ENCODE data around the gene PITPNB. TPM values are rescaled to one million over a fixed set of nuclear protein-coding genes. Genes with fewer than 3 reads are reported as not detected.

Gene PITPNB
- total and polyA plus RNA-seq, 2 of the 13 experiments (the other 11 are each of a cell fraction or from before 2014, with no cell fraction given): 17.0 to 30.1 TPM

DNA sequence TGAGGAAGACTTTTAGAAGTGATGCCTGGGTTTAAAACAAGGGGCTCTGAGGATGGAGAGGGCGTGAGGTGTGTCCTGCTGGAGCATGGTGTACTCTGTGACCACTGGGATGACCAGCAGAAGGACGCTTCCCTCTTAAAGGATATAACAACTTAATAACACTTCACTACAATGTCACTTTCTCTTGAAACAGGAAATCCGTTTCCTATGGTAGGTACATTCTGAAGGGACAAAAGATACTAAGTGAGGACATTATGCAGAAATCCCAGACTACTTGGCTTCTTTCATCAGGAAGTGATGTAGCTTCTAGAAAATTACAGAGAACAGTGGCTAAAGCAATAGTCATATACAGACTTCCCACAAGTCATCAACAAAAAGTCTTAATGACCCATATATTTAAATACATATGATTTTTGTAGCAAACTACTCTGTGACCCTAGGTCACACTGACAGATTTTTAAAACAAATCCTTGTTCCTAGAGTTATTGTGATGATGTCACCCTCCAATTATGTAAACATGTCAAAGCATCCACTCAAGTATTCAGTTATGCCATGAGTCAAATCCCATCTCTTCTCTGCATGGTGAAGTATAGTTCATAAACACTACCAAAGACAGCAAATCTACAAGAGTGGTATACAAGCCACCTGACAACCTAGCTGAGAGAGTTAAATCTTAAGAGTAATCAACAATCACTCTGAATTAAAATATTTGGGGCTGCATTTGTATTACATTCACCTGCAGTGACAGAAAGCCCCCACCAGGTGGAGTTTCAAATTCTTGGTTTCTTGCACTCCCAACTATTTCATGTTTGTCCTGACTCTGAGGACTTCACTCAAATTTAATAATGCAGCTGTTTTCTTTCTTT lies 32.8 kb downstream of the PITPNB start:
- ChIA-PET CTCF (ENCODE audit: low intra/inter-chr PET ratio, low total read pairs) (interaction anchor here (1.4 to 2.6 kb wide), 2 partner anchors 51 to 122 kb away, joined by 7 to 27 read pairs; no protein-coding TSS in a partner anchor), POLR2A (interaction anchor here (1.3 kb wide), 1 partner anchor 13 kb away, joined by 3 read pairs; no protein-coding TSS in a partner anchor)
- ATAC-seq: peak; percentile 41; the same call in 1 of the 3 replicates
- H3K4me3 ChIP-seq (replicated peaks in 1 of 3; ENCODE audit: insufficient read depth in 1 of 3, low read depth in 2 of 3, low read length in 3 of 3): no peak overlapping the region
- no peaks in the 10 kb centered on the region for H3K27me3 ChIP-seq (ENCODE audit: control insufficient read depth in 1 of 2, insufficient read depth in 2 of 2, low read length in 2 of 2)
- DNase-seq (ENCODE audit: low spot score): peak; percentile 35
- H2AFZ ChIP-seq (ENCODE audit: low read length): no peak overlapping the region
- H3K9ac ChIP-seq (ENCODE audit: insufficient read depth, low read depth, low read length): no peak overlapping the region
- H3K36me3 ChIP-seq (replicated peaks in 1 of 2; ENCODE audit: control insufficient read depth in 1 of 2, insufficient read depth in 2 of 2, low read length in 2 of 2): peaks cover 14 to 40% of the 10 kb centered on the region in 2 experiments
- peaks cover 32% of the 10 kb centered on the region for H3K4me1 ChIP-seq (ENCODE audit: insufficient read depth, low read length)
- H3K9me3 ChIP-seq (ENCODE audit: low read length): no peaks in the 10 kb centered on the region
- in situ Hi-C loops (cut with HindIII; ENCODE audit: extremely low pct_ligation_motif_present, low pct_unique_long_range_greater_than_20kb) (loop anchor here (5.0 kb wide), 1 partner anchor 121 kb away; no protein-coding TSS in a partner anchor), intact Hi-C loops (cut with micrococcal nuclease; ENCODE audit: unreplicated experiment) (loop anchor here (1.0 kb wide), 2 partner anchors 32 to 123 kb away; no protein-coding TSS in a partner anchor)
- peak; percentile 55 for FAIRE-seq
- no peak overlapping the region for H3K4me2 ChIP-seq (ENCODE audit: low read depth, low read length)
- peaks cover 7% of the 10 kb centered on the region for H4K20me1 ChIP-seq (ENCODE audit: insufficient read depth, low read length)
- H3K27ac ChIP-seq (ENCODE audit: extremely low read length, insufficient read depth, low read length): no peak overlapping the region
- H3K79me2 ChIP-seq (ENCODE audit: insufficient read depth, low read length): peaks cover 2% of the 10 kb centered on the region
- BruUV-seq (replicated peaks): no TSS peak
- 94% methylated on average over 3 of the region's 3 CpGs for WGBS (ENCODE audit: low lambda C conversion rate)
- TF ChIP-seq HES4 (CRISPR knock-in tag; IDR thresholded peaks at IDR 0.05; ENCODE audit: borderline replicate concordance) (no peak), ASH2L (IDR thresholded peaks at IDR 0.05; ENCODE audit: insufficient read length, low read depth, low read length) (no peak), STAG1 (CRISPR knock-in tag; IDR thresholded peaks at IDR 0.05) (peak; percentile 27; the same call in 1 of the 2 replicates), CAMTA2 (CRISPR knock-in tag; IDR thresholded peaks at IDR 0.05; ENCODE audit: borderline replicate concordance) (no peak), CCAR2 (optimal IDR thresholded peaks at IDR 0.05; ENCODE audit: low read depth, low read length) (no peak), ZBTB21 (CRISPR knock-in tag; IDR thresholded peaks at IDR 0.05) (no peak), KLF16 (CRISPR knock-in tag; IDR thresholded peaks at IDR 0.05) (0 out of 4 replicates have a peak, but pooled peaks of 1 of the 2 experiments have one; percentile 41), FOSL2 (CRISPR knock-in tag; IDR thresholded peaks at IDR 0.05) (0 out of 2 replicates have a peak, but pooled peaks have one; percentile 15), ZBTB7B (CRISPR knock-in tag; IDR thresholded peaks at IDR 0.05) (no peak), ATF7 (IDR thresholded peaks at IDR 0.05) (peak; percentile 77), ATF7 (CRISPR knock-in tag; IDR thresholded peaks at IDR 0.05) (no peak), ATF3 (CRISPR knock-in tag; IDR thresholded peaks at IDR 0.05) (0 out of 2 replicates have a peak, but pooled peaks have one; percentile 18), EHMT2 (IDR thresholded peaks at IDR 0.05; ENCODE audit: borderline replicate concordance, low read depth, low read length) (no peak), BCL6 (CRISPR knock-in tag; IDR thresholded peaks at IDR 0.05) (0 out of 2 replicates have a peak, but pooled peaks have one; percentile 27)
- TF ChIP-seq, protein P1, sequence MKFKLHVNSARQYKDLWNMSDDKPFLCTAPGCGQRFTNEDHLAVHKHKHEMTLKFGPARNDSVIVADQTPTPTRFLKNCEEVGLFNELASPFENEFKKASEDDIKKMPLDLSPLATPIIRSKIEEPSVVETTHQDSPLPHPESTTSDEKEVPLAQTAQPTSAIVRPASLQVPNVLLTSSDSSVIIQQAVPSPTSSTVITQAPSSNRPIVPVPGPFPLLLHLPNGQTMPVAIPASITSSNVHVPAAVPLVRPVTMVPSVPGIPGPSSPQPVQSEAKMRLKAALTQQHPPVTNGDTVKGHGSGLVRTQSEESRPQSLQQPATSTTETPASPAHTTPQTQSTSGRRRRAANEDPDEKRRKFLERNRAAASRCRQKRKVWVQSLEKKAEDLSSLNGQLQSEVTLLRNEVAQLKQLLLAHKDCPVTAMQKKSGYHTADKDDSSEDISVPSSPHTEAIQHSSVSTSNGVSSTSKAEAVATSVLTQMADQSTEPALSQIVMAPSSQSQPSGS (CRISPR knock-in tag; IDR thresholded peaks at IDR 0.05): peak; percentile 40; the same call in 1 of the 2 replicates
- TF ChIP-seq, protein P2, sequence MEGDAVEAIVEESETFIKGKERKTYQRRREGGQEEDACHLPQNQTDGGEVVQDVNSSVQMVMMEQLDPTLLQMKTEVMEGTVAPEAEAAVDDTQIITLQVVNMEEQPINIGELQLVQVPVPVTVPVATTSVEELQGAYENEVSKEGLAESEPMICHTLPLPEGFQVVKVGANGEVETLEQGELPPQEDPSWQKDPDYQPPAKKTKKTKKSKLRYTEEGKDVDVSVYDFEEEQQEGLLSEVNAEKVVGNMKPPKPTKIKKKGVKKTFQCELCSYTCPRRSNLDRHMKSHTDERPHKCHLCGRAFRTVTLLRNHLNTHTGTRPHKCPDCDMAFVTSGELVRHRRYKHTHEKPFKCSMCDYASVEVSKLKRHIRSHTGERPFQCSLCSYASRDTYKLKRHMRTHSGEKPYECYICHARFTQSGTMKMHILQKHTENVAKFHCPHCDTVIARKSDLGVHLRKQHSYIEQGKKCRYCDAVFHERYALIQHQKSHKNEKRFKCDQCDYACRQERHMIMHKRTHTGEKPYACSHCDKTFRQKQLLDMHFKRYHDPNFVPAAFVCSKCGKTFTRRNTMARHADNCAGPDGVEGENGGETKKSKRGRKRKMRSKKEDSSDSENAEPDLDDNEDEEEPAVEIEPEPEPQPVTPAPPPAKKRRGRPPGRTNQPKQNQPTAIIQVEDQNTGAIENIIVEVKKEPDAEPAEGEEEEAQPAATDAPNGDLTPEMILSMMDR (CRISPR knock-in tag; IDR thresholded peaks at IDR 0.05): peak; percentile 54
- TF ChIP-seq, protein P3, sequence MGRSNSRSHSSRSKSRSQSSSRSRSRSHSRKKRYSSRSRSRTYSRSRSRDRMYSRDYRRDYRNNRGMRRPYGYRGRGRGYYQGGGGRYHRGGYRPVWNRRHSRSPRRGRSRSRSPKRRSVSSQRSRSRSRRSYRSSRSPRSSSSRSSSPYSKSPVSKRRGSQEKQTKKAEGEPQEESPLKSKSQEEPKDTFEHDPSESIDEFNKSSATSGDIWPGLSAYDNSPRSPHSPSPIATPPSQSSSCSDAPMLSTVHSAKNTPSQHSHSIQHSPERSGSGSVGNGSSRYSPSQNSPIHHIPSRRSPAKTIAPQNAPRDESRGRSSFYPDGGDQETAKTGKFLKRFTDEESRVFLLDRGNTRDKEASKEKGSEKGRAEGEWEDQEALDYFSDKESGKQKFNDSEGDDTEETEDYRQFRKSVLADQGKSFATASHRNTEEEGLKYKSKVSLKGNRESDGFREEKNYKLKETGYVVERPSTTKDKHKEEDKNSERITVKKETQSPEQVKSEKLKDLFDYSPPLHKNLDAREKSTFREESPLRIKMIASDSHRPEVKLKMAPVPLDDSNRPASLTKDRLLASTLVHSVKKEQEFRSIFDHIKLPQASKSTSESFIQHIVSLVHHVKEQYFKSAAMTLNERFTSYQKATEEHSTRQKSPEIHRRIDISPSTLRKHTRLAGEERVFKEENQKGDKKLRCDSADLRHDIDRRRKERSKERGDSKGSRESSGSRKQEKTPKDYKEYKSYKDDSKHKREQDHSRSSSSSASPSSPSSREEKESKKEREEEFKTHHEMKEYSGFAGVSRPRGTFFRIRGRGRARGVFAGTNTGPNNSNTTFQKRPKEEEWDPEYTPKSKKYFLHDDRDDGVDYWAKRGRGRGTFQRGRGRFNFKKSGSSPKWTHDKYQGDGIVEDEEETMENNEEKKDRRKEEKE (IDR thresholded peaks at IDR 0.05): no peak
